Measurements from ENCODE around the gene PCSK5.

DNA sequence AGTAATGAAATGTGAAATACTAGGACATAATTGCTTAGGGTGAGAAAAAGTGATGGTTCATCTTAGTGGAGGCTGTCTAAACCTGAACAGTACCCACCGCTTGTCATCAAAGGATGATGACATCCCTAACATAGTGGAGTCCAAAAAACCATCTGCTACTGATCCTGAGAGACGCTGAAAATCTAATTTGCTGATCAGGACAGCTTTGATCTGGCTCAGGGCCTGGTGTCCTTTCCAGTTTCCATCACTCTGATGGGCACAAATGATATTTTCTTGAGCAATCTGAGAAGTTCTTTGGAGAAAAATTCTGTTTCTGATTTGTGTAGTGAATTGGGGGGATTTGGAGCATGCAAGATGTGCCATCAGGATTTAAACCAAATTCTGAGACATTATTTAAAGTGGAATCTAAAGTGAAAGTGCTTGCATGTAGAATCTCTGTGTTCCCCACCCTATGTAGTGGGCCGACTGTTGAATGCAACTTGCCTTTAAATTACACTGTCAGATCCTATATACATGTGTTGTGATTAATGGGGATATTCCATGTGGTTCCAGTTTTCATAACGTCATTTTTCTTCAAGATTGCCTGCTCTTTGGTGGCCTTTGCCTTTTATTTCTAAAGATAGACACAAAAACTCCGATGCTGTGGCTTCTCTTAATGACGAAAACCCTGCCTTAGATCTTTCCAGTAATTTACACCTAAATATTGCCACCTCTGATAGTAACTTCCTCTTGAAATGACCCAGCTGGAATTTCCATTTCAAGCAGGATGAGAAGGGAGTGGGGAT, 213.2 kb downstream of the PCSK5 start:
- no peak for TF ChIP-seq CTCF (conservative IDR thresholded peaks at IDR 0.05; ENCODE audit: low read length)
- no peak for TF ChIP-seq EZH2phosphoT487 (IDR thresholded peaks at IDR 0.05; ENCODE audit: borderline replicate concordance, low read depth, low read length)

Data from OCI-LY7 (cell line).